ENCODE results near the gene TREX2.
"Not testable (repeated sequence)": the region's sequence is repeated elsewhere in the genome, so short reads cannot be mapped to it uniquely, and the experiment has no call there.

Gene TREX2

GRCh38 chrX:153408871-153409351 is 36.9 kb downstream of the TREX2 start:
- no peak for DNase-seq (ENCODE audit: low read depth in 3 of 3, low spot score in 1 of 3)

GRCh38 chrX:153408221-153408721 is 37.6 kb downstream of the TREX2 start:
- no peak for DNase-seq (ENCODE audit: low read depth in 3 of 3, low spot score in 1 of 3)

- DNase-seq (ENCODE audit: low read depth in 3 of 3, low spot score in 1 of 3) = no peak
Observed at GRCh38 chrX:153407736-153408135, 38.1 kb downstream of the TREX2 start.

- no peak for DNase-seq (ENCODE audit: low read depth in 3 of 3, low spot score in 1 of 3)
Observed at GRCh38 chrX:153406903-153407302, 39.0 kb downstream of the TREX2 start.

GRCh38 chrX:153406011-153406410 is 39.8 kb downstream of the TREX2 start:
- no peak for DNase-seq (ENCODE audit: low read depth in 3 of 3, low spot score in 1 of 3)

- no peak for DNase-seq (ENCODE audit: low read depth in 3 of 3, low spot score in 1 of 3)
Observed at GRCh38 chrX:153405426-153405825, 40.4 kb downstream of the TREX2 start.

- DNase-seq (ENCODE audit: low read depth in 3 of 3, low spot score in 1 of 3) = not testable (repeated sequence)
Observed at GRCh38 chrX:153404333-153404732, 41.5 kb downstream of the TREX2 start.

GRCh38 chrX:153401133-153401764 is 44.6 kb downstream of the TREX2 start, which contains the start of gene PNMA6E:
Gene PNMA6E, minus strand, starts transcription at chrX:153401350. Its CDS starts 2,501 bp downstream, at chrX:153398849.
- no peak for DNase-seq (ENCODE audit: low read depth in 3 of 3, low spot score in 1 of 3)

- DNase-seq (ENCODE audit: low read depth in 3 of 3, low spot score in 1 of 3) = peak in 2 of 3 donors; percentile 16 to 35
Observed at GRCh38 chrX:153400146-153401132, 45.4 kb downstream of the TREX2 start.

- DNase-seq (ENCODE audit: low read depth in 3 of 3, low spot score in 1 of 3) = no peak
Observed at GRCh38 chrX:153398275-153398960, 47.4 kb downstream of the TREX2 start.

GRCh38 chrX:153397256-153397960 is 48.4 kb downstream of the TREX2 start:
- DNase-seq (ENCODE audit: low read depth in 3 of 3, low spot score in 1 of 3) = no peak

- DNase-seq (ENCODE audit: low read depth in 3 of 3, low spot score in 1 of 3) = no peak
Observed at GRCh38 chrX:153396320-153397195, 49.3 kb downstream of the TREX2 start.

- no peak for DNase-seq (ENCODE audit: low read depth in 3 of 3, low spot score in 1 of 3)
Observed at GRCh38 chrX:153395613-153396319, 50.1 kb downstream of the TREX2 start.

GRCh38 chrX:153394612-153395011 is 51.2 kb downstream of the TREX2 start:
- no peak for DNase-seq (ENCODE audit: low read depth in 3 of 3, low spot score in 1 of 3)
